GM19397 (cell line): ENCODE results near the gene RNF151.
"Not testable (repeated sequence)": the region's sequence is repeated elsewhere in the genome, so short reads cannot be mapped to it uniquely, and the experiment has no call there.

Experiments
- ATAC-seq: cut with Tn5 transposase; IDR thresholded peaks from one replicate; pipeline ENCODE4 v1.9.1; 2021; ENCODE audit warnings: mild to moderate bottlenecking, moderate library complexity; ENCODE audit not compliant: unreplicated experiment

Gene RNF151

GRCh38 chr16:1958715-1959268 is 7.9 kb upstream of the RNF151 start:
- no peak for ATAC-seq

- peak; percentile 82 for ATAC-seq
These were observed 7.2 kb upstream of the RNF151 start, which contains the start of gene NDUFB10 for GRCh38 chr16:1959269-1960039. TSS of gene NDUFB10 (plus strand) at chr16:1959538. CDS start at chr16:1959625, 87 bp downstream.

DNA sequence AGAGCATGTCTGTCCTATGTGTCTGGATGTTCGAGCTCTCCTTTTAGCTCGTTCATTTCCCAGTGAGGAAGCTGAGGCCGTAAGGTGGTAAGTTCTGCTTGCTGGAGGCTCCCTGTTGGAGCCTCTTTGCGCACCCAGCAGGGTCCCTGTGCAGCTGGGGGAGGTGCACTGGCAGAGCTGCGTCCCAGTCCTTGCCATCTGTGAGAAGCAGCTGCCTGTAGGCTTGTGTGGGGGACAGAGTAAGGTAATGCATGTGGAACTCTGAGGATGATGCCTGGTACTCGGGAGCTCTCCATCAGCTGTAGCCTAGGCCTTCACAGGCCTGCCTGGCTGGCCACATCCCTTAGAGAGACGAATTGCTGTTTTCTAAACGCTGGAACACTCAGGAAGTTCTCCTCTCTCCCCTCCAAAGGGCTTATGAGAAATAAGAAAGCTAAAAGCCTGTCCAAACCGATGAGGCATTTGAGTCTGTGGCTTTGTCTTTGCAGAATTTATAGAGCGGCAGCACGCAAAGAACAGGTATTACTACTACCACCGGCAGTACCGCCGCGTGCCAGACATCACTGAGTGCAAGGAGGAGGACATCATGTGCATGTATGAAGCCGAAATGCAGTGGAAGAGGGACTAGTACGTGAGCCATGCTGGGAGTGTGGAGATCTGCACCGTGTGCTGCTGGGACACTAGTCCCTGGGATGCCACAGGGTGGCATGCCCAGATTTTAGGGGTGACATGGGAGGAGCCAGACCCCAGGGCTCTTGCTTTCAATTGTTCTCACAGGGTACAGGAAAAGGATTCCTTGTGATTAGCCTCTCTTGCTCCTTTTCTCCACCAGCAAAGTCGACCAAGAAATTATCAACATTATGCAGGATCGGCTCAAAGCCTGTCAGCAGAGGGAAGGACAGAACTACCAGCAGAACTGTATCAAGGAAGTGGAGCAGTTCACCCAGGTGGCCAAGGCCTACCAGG is 5.7 kb upstream of the RNF151 start:
- ATAC-seq: no peak

GRCh38 chr16:1961651-1962067 is 5.0 kb upstream of the RNF151 start:
- no peak for ATAC-seq

DNA sequence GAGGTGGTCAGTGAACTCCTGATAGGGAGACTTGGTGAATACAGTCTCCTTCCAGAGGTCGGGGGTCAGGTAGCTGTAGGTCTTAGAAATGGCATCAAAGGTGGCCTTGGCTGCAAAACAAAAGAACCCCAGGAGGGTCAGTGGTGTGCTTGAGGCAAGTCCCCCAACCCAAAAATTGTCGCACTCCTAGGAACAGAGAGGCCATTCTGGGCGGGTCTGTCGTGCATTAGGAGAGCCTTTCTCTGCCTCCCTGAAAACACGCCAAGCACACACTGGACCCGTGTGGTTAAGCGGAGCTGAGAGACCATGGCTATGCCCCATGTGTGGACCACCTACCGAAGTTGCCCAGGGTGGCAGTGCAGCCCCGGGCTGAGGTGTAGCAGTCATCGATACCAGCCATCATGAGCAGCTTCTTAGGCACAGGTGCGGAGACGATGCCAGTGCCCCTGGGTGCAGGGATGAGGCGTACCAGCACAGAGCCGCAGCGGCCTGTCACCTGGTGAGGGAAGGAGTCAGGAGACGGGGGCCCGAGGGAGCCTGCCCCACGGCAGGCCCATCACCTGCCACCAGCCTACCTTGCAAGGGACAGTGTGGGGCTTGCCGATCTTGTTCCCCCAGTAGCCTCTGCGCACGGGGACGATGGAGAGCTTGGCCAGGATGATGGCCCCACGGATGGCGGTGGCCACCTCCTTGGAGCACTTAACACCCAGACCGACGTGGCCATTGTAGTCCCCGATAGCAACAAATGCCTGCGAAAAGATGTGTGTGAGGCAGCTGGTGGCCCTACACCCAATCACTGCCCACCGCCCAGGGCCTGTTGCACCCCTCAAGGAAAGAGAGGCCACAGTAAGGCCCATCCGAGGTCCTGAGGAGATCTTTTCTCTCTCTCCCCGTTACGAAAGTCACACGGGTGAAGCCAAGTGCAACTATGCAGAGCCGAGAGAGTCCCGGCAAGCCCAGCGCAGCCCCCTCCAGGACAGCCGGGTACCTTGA is 4.2 kb upstream of the RNF151 start:
- not testable (repeated sequence) for ATAC-seq

- peak; percentile 11 for ATAC-seq
These were observed 2.7 kb upstream of the RNF151 start for GRCh38 chr16:1963806-1964505.

GRCh38 chr16:1964506-1965395 is 1.9 kb upstream of the RNF151 start, which contains the start of gene RPS2:
TSS of gene RPS2 (minus strand) at chr16:1964826. CDS start at chr16:1964625, 201 bp downstream.
- ATAC-seq: peak; percentile 81

DNA sequence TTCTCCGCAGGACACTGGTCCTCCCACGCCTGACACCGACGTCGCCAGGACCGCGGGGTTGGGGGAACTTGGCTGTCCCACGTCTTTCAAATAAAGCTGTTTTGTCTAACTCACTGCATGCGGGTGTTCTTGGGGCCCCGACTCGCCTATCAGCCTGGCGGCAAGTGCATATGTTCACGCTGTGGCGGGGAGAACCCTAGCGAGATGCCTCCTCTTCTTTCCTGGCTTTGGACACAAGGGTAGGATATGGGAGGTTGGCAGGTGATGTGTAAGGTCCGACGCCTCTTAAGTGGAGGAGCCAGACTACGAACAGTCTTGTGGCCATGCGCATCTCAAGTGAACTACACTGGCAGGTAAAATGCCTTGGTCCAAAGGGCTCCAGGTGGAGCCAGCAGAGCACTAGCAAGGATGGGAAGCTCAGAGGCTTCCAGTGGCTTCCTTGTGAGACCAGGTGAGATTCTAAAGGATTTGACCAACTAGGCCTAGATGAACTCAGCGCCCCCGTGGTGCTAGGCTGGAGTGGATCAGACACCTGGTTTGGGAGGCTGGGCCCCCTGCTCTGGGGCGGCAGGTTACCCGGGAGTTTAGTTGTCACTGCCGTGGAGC is 1.2 kb upstream of the RNF151 start:
- ATAC-seq: no peak

- no peak for ATAC-seq
These were observed 1.7 kb downstream of the RNF151 start for GRCh38 chr16:1968146-1968953.

GRCh38 chr16:1971796-1972489 is 5.3 kb downstream of the RNF151 start, which contains the start of gene TBL3:
TSS of gene TBL3 (plus strand) at chr16:1972053. CDS start at chr16:1972165, 112 bp downstream.
- peak; percentile 80 for ATAC-seq

- no peak for ATAC-seq
These were observed 5.8 kb downstream of the RNF151 start for GRCh38 chr16:1972490-1972877.

DNA sequence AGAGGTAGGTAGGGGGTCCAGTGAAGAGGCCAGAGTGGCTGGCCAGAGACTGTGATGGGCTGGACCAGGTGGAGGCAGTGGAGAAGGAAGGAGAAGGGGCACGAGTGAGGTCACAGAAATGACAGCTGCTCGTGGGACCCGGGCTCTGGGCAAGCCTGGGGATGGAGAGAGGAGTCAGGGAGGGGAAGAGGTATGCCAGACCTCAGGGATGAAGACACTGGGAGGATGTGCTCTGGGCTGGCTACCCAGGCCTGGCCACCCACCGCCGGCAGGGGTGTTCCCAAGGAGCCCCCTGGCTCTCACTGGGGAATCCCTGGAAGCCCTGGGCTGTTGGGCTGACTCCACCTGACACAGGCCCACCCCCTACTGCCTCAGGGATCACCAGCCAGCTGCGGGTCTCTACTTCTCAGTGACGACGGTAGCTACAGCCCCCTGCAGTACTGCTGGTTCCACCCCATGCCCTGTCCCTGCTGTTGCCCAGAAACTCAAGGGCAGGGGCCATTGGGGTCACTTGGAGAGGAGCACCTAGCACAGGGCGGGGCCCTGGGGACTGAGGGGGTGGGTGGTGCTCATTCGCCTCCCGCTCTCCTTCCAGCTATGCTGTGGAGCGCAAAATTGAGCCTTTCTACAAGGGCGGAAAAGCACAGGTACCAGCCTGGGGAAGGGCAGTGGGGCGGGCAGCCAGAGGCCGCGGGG is 7.0 kb downstream of the RNF151 start:
- no peak for ATAC-seq

DNA sequence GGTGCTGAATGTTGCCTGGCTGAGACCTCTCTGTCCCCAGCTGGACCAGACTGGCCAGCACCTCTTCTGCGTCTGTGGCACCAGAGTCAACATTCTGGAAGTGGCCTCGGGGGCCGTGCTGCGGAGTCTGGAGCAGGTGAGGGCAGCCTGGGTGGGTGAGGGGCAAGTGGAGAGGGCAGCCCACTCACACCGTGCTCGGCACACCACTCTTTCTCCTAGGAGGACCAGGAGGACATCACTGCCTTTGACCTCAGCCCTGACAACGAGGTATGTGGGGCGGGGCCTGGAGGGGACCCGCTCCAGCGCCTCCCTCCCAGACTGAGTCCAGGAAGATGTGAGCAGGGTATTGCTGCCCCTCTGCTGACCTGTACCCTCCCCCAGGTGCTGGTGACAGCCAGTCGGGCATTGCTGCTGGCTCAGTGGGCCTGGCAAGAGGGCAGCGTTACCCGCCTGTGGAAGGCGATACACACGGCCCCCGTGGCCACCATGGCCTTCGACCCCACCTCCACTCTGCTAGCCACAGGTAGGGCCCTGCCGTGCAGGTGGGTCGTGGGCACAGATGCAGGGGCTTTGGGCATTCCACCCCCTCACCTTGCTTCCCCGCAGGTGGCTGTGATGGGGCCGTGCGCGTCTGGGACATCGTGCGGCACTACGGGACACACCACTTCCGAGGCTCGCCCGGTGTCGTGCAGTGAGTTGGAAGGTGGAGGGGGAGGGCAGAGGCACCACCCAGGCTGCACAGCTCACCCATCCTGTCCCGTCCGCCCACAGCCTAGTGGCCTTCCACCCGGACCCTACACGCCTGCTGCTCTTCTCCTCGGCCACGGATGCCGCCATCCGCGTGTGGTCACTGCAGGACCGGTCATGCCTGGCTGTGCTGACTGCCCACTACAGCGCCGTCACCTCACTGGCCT is 7.8 kb downstream of the RNF151 start:
- no peak for ATAC-seq

DNA sequence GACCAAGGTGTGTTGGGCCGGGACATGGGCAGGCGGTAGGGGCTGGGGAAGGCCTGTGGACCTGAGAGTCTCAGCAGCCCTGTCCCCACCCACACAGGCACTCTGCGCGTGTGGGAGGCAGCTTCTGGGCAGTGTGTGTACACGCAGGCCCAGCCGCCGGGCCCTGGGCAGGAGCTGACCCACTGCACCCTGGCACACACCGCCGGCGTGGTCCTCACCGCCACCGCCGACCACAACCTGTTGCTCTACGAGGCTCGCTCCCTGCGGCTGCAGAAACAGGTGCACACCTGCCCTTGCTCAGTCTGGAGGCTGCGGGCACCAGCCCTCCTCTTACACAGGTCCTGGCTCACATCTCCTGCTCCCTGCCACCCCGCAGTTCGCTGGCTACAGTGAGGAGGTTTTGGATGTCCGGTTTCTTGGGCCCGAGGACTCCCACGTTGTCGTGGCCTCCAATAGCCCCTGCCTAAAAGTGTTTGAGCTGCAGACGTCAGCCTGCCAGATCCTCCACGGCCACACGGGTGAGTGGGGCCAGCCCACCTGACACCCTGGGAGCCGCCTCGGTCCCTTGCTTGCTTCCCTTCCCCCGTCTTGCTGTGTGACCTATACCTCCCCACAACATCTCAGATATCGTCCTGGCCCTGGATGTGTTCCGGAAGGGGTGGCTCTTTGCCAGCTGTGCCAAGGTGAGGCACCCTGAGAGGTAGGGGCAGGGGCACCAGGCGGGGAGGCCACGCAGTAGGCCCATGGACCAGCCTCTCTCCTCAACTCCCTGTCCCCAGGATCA is 9.0 kb downstream of the RNF151 start:
- no peak for ATAC-seq
